Stimulated activated CD8-positive, alpha-beta memory T cell treated with anti-CD3 and anti-CD28 coated beads, Interleukin-15, amount 100 ng/mL, for 1 hour (primary cell): ENCODE data around the gene FRA10AC1.

Experiments
- DNase-seq: peaks from one replicate; pipeline ENCODE4 v3.0.0-alpha.2; 2020; ENCODE audit warnings: low read depth

The FRA10AC1 gene

GRCh38 chr10:93629647-93630305 lies 72.6 kb downstream of the FRA10AC1 start:
- DNase-seq = no peak

- no peak for DNase-seq
Measured at GRCh38 chr10:93628858-93629257, 73.5 kb downstream of the FRA10AC1 start.

GRCh38 chr10:93622942-93623341 lies 79.5 kb downstream of the FRA10AC1 start:
- no peak for DNase-seq

GRCh38 chr10:93620925-93621324 lies 81.5 kb downstream of the FRA10AC1 start:
- no peak for DNase-seq
